HepG2 (cell line): ENCODE data around the gene RSF1. TPM values are rescaled to one million over a fixed set of nuclear protein-coding genes. Genes with fewer than 3 reads are reported as not detected.

Experiments used
- ATAC-seq: fragments of 200-7000 bp; cut with Tn5 transposase; 3 replicates; pipeline ENCODE4 v1.9.1; 2020; ENCODE audit warnings: mild to moderate bottlenecking, moderate library complexity
- BruUV-seq: library from RNA; stranded (reverse); fragments of 400-500 nt; replicated peaks from 2 replicates; lab custom pipeline; 2021; lab: Mats Ljungman, UMichigan
- CTCF ChIA-PET: fragments of 300-600 bp; formaldehyde crosslinking; extraction: SDS; loops from one replicate; lab custom pipeline; 2021; ENCODE audit warnings: low total read pairs, inconsistent platforms, low intra/inter-chr PET ratio; lab: Yijun Ruan, JAX
- POLR2A ChIA-PET: fragments of 350-600 bp; sonication (Branson Sonifier 250); formaldehyde crosslinking; loops from one replicate; lab custom pipeline; 2020; ENCODE audit warnings: antibody characterized with exemption, inconsistent platforms; lab: Yijun Ruan, JAX
- DNase-seq: peaks from one replicate; pipeline ENCODE4 v3.0.0-alpha.2; 2015; ENCODE audit warnings: low spot score
- FAIRE-seq: peaks from 3 replicates; lab custom pipeline; 2011; peaks lifted over from hg19 to GRCh38; lab: Jason Lieb, UNC
- H2AFZ ChIP-seq: one replicate; pipeline ENCODE4 v1.6.1; 2011; ENCODE audit warnings: low read length, inconsistent platforms
- H3K27ac ChIP-seq: fragments of 300-600 bp; 3 replicates; pipeline ENCODE4 v1.8.0; 2011; ENCODE audit warnings: mixed run types, mild to moderate bottlenecking, mixed read lengths, low read length, inconsistent platforms; ENCODE audit not compliant: insufficient read depth; ENCODE audit errors: extremely low read length
- H3K27me3 ChIP-seq, 2 experiments: fragments of 200-600 bp in 1 of 2; 2 replicates in 1 of 2; 3 replicates in 1 of 2; pipeline versions ENCODE4 v1.6.0 to v1.8.0; 2011; ENCODE audit warnings: low read length in 2 of 2, mild to moderate bottlenecking in 2 of 2, moderate library complexity in 2 of 2, inconsistent platforms in 1 of 2; ENCODE audit not compliant: insufficient read depth in 2 of 2, control insufficient read depth in 1 of 2
- H3K36me3 ChIP-seq, 2 experiments: fragments of 200-600 bp in 1 of 2; replicated peaks in 1 of 2; 2 replicates in 1 of 2; 3 replicates in 1 of 2; pipeline versions ENCODE4 v1.5.1 to v1.8.0; 2011; ENCODE audit warnings: low read length in 2 of 2, inconsistent platforms in 1 of 2; ENCODE audit not compliant: insufficient read depth in 2 of 2, control insufficient read depth in 1 of 2
- H3K4me1 ChIP-seq: 2 replicates; pipeline ENCODE4 v1.5.1; 2012; ENCODE audit warnings: low read length, inconsistent platforms; ENCODE audit not compliant: insufficient read depth
- H3K4me2 ChIP-seq: 2 replicates; pipeline ENCODE4 v1.6.0; 2011; ENCODE audit warnings: low read depth, low read length, inconsistent platforms
- H3K4me3 ChIP-seq, 3 experiments: fragments of 200-600 bp in 1 of 3; sonication (generic), shearing (Covaris generic) in 1 of 3; replicated peaks in 1 of 3; 2 replicates each; pipeline ENCODE4 v1.5.1; 2011 to 2016; ENCODE audit warnings: low read length in 3 of 3, inconsistent platforms in 2 of 3, low read depth in 2 of 3, mild to moderate bottlenecking in 2 of 3, control low read depth in 1 of 3, mixed read lengths in 1 of 3; ENCODE audit not compliant: insufficient read depth in 1 of 3
- H3K79me2 ChIP-seq: one replicate; pipeline ENCODE4 v1.6.1; 2011; ENCODE audit warnings: low read length, inconsistent platforms; ENCODE audit not compliant: insufficient read depth
- H3K9ac ChIP-seq: 2 replicates; pipeline ENCODE4 v1.6.0; 2011; ENCODE audit warnings: mild to moderate bottlenecking, low read depth, low read length, inconsistent platforms; ENCODE audit not compliant: insufficient read depth
- H3K9me3 ChIP-seq: 2 replicates; pipeline ENCODE4 v1.5.1; 2012; ENCODE audit warnings: mild to moderate bottlenecking, low read length
- H4K20me1 ChIP-seq: 2 replicates; pipeline ENCODE4 v1.6.0; 2011; ENCODE audit warnings: inconsistent platforms, mild to moderate bottlenecking, low read length, moderate library complexity; ENCODE audit not compliant: insufficient read depth
- DMAP1 ChIP-seq: IDR thresholded peaks from 2 replicates; pipeline ENCODE4 v1.6.1; 2016
- GPN1 ChIP-seq: sonication (generic); formaldehyde crosslinking; IDR thresholded peaks from 2 replicates; pipeline ENCODE4 v1.5.1; 2020; ENCODE audit warnings: missing genetic modification reagents, borderline replicate concordance
- HMG20B ChIP-seq: conservative IDR thresholded peaks from 2 replicates; pipeline ENCODE4 v1.6.1; 2016; ENCODE audit warnings: missing genetic modification reagents, missing compliant biosample characterization
- KLF13 ChIP-seq: sonication (generic); formaldehyde crosslinking; IDR thresholded peaks from 2 replicates; pipeline ENCODE4 v1.4.0; 2020; ENCODE audit warnings: mild to moderate bottlenecking, missing genetic modification reagents
- LCORL ChIP-seq, 2 experiments: fragments of 450-650 bp in 1 of 2; sonication (generic) in 1 of 2; formaldehyde crosslinking in 1 of 2; IDR thresholded peaks; 2 replicates each; pipeline versions ENCODE4 v1.5.0 to v1.6.1; 2017 to 2020; ENCODE audit warnings: antibody characterized with exemption in 1 of 2, missing genetic modification reagents in 1 of 2
- SIN3A ChIP-seq: IDR thresholded peaks from 2 replicates; pipeline ENCODE4 v1.6.1; 2011; ENCODE audit warnings: low read depth, mild to moderate bottlenecking, control low read depth, low read length, borderline replicate concordance
- SUZ12 ChIP-seq: fragments of 150-350 bp; IDR thresholded peaks from 2 replicates; pipeline ENCODE4 v1.6.1; 2014; ENCODE audit warnings: low read depth, low read length
- TEAD3 ChIP-seq: optimal IDR thresholded peaks from 2 replicates; pipeline ENCODE3; 2016; ENCODE audit warnings: borderline replicate concordance
- XRCC5 ChIP-seq: fragments of 200-400 bp; formaldehyde crosslinking; optimal IDR thresholded peaks from 2 replicates; pipeline ENCODE3; 2017; ENCODE audit warnings: mild to moderate bottlenecking, low read length
- ZBTB20 ChIP-seq: sonication (generic); formaldehyde crosslinking; IDR thresholded peaks from 2 replicates; pipeline ENCODE4 v1.8.1; 2023; ENCODE audit warnings: missing genetic modification reagents, low read depth, mild to moderate bottlenecking, borderline replicate concordance
- ZKSCAN5 ChIP-seq: sonication (generic); formaldehyde crosslinking; IDR thresholded peaks from 2 replicates; pipeline ENCODE4 v1.5.1; 2020; ENCODE audit warnings: mild to moderate bottlenecking, missing genetic modification reagents
- ZNF292 ChIP-seq: sonication (generic); formaldehyde crosslinking; IDR thresholded peaks from 2 replicates; pipeline ENCODE4 v1.8.1; 2022; ENCODE audit warnings: mild to moderate bottlenecking, low read depth, missing genetic modification reagents, borderline replicate concordance
- ZNF382 ChIP-seq: sonication (generic); formaldehyde crosslinking; IDR thresholded peaks from 2 replicates; pipeline ENCODE4 v1.5.0; 2020; ENCODE audit warnings: missing genetic modification reagents, mild to moderate bottlenecking, borderline replicate concordance
- ZNF569 ChIP-seq: sonication (generic); formaldehyde crosslinking; IDR thresholded peaks from 2 replicates; pipeline ENCODE4 v1.5.0; 2020; ENCODE audit warnings: mild to moderate bottlenecking, missing genetic modification reagents, moderate library complexity, borderline replicate concordance
- ZNF580 ChIP-seq: IDR thresholded peaks from 2 replicates; pipeline ENCODE4 v1.6.1; 2016; ENCODE audit warnings: low read depth, borderline replicate concordance
- ZNF879 ChIP-seq: sonication (generic); formaldehyde crosslinking; IDR thresholded peaks from 2 replicates; pipeline ENCODE4 v1.8.1; 2023; ENCODE audit warnings: missing genetic modification reagents
- ZSCAN31 ChIP-seq: sonication (generic); formaldehyde crosslinking; IDR thresholded peaks from 2 replicates; pipeline ENCODE4 v1.5.0; 2020; ENCODE audit warnings: low read depth, mild to moderate bottlenecking, missing genetic modification reagents
- WGBS: methylation state at CpG from one replicate; pipeline ENCODE4 v1.1.6; 2017; ENCODE audit warnings: low lambda C conversion rate; 5-methylcytosine and 5-hydroxymethylcytosine counted together
- in situ Hi-C: cut with HindIII; loops from 2 replicates; pipeline ENCODE4 v1.10.0; 2017; ENCODE audit warnings: low pct_unique_long_range_greater_than_20kb; ENCODE audit not compliant: extremely low pct_ligation_motif_present
- intact Hi-C: fragments of 100-400 bp; cut with micrococcal nuclease; formaldehyde crosslinking; loops from one replicate; pipeline ENCODE4 v1.10.0; 2022; ENCODE audit not compliant: unreplicated experiment
- polyA plus RNA-seq, 8 experiments: library from polyadenylated mRNA; depleted of rRNA in 3 of 8; stranded (reverse) in 7 of 8; unstranded in 1 of 8; fragments of >200 nt; fragmentation: Illumina TruSeq in 4 of 8; extraction: Trizol in 4 of 8; gene quantifications; 2 replicates each; pipeline versions ENCODE4 v1.2.1 to v1.2.3, GENCODE V29; 2011 to 2016; ENCODE audit warnings: low read depth in 4 of 8, missing spikeins in 1 of 8, mixed read lengths in 1 of 8; ENCODE audit not compliant: insufficient read depth in 1 of 8
- total RNA-seq, 5 experiments: library from RNA; depleted of rRNA; stranded (reverse); fragments of >200 nt; fragmentation: Illumina TruSeq; extraction: Trizol; gene quantifications; 2 replicates each; pipeline ENCODE4 v1.2.3, GENCODE V29; 2016; ENCODE audit warnings: low read depth in 1 of 5

Gene RSF1
- total and polyA plus RNA-seq, 2 of the 13 experiments (the other 11 are each of a cell fraction or from before 2014, with no cell fraction given): 15.5 to 33.1 TPM

- FAIRE-seq (no peak), DNase-seq (no peak), ATAC-seq (no peak)
- in situ Hi-C loops: no loop called here
- TF ChIP-seq ZNF569 (CRISPR knock-in tag): no peak
- no peak for TF ChIP-seq ZNF382 (CRISPR knock-in tag)
- TF ChIP-seq TEAD3: no peak
- no peaks in the 10 kb centered on the region for H4K20me1 ChIP-seq
- no TSS peak for BruUV-seq
- ChIA-PET CTCF (no interaction called here), POLR2A (no interaction called here)
- no peaks in the 10 kb centered on the region for H3K79me2 ChIP-seq
- H3K36me3 ChIP-seq: no peaks in the 10 kb centered on the region
- WGBS: 96% methylated on average over 1 of the region's 1 CpG
- no peak overlapping the region for H3K9ac ChIP-seq
- H3K27ac ChIP-seq: no peak overlapping the region
- no peaks in the 10 kb centered on the region for H3K27me3 ChIP-seq
- H2AFZ ChIP-seq: no peak overlapping the region
- no peaks in the 10 kb centered on the region for H3K9me3 ChIP-seq
- peaks cover 6% of the 10 kb centered on the region; the same call in 1 of the 2 replicates for H3K4me1 ChIP-seq
- no peak overlapping the region for H3K4me2 ChIP-seq
- intact Hi-C loops: no loop called here
- H3K4me3 ChIP-seq: no peak overlapping the region
Measured at GRCh38 chr11:77660947-77661346, 159.6 kb downstream of the RSF1 start.

GRCh38 chr11:77658213-77659013 lies 162.1 kb downstream of the RSF1 start:
- Histone ChIP-seq H3K4me1 (peaks cover 15% of the 10 kb centered on the region; the same call in 1 of the 2 replicates), H3K4me2 (no peak overlapping the region), H3K4me3 (no peak overlapping the region), H3K27me3 (no peaks in the 10 kb centered on the region), H3K9me3 (no peaks in the 10 kb centered on the region), H3K27ac (no peak overlapping the region), H4K20me1 (no peaks in the 10 kb centered on the region), H3K36me3 (no peaks in the 10 kb centered on the region), H2AFZ (no peak overlapping the region), H3K79me2 (no peaks in the 10 kb centered on the region), H3K9ac (no peak overlapping the region)
- ChIA-PET CTCF (no interaction called here), POLR2A (no interaction called here)
- no TSS peak for BruUV-seq
- FAIRE-seq (no peak), ATAC-seq (no peak), DNase-seq (no peak)
- in situ Hi-C loops: no loop called here
- intact Hi-C loops: no loop called here
- 77% methylated on average over 4 of the region's 4 CpGs for WGBS
- no peak for TF ChIP-seq SUZ12
- TF ChIP-seq ZKSCAN5 (CRISPR knock-in tag): no peak
- no peak for TF ChIP-seq LCORL (IDR thresholded peaks at IDR 0.05)
- TF ChIP-seq LCORL (CRISPR knock-in tag; IDR thresholded peaks at IDR 0.05): no peak
- no peak for TF ChIP-seq GPN1
- TF ChIP-seq ZNF580 (CRISPR knock-in tag): no peak
- no peak for TF ChIP-seq ZNF292
- TF ChIP-seq ZNF879 (CRISPR knock-in tag): no peak
- TF ChIP-seq HMG20B: no peak
- no peak for TF ChIP-seq ZSCAN31 (CRISPR knock-in tag)
- TF ChIP-seq ZBTB20 (CRISPR knock-in tag): no peak
- TF ChIP-seq SIN3A: no peak
- no peak for TF ChIP-seq DMAP1
- no peak for TF ChIP-seq KLF13 (CRISPR knock-in tag)
- no peak for TF ChIP-seq XRCC5
